CD14-positive monocyte (primary cell): ENCODE measurements around the gene TGDS. TPM values are rescaled to one million over a fixed set of nuclear protein-coding genes. Genes with fewer than 3 reads are reported as not detected.
A peak's percentile ranks its signal among the peaks of the same experiment; 100 is the strongest.

ENCODE experiments used
- DNase-seq, 3 donors: peaks; one replicate each; pipeline ENCODE4 v3.0.0-alpha.2; 2011 to 2022
- H2AFZ ChIP-seq: 2 replicates; pipeline ENCODE4 v1.6.0; 2012; ENCODE audit warnings: mild to moderate bottlenecking, low read depth, low read length, inconsistent platforms; ENCODE audit not compliant: insufficient read depth, poor library complexity, severe bottlenecking
- H3K27ac ChIP-seq, 2 donors: 1 replicate in 1 of 2; 2 replicates in 1 of 2; pipeline ENCODE4 v1.5.1; 2012 to 2013; ENCODE audit warnings: low read length in 2 of 2, control low read depth in 1 of 2, inconsistent platforms in 1 of 2, low read depth in 1 of 2, mild to moderate bottlenecking in 1 of 2
- H3K27me3 ChIP-seq, 2 donors: one replicate each; pipeline versions ENCODE4 v1.6.0 to v1.6.1; 2011 to 2013; ENCODE audit warnings: low read length in 2 of 2; ENCODE audit not compliant: control insufficient read depth in 2 of 2, insufficient read depth in 2 of 2
- H3K36me3 ChIP-seq, 2 donors: replicated peaks in 1 of 2; 1 replicate in 1 of 2; 2 replicates in 1 of 2; pipeline versions ENCODE4 v1.5.1 to v1.6.1; 2012 to 2013; ENCODE audit warnings: low read length in 2 of 2, control low read depth in 1 of 2, inconsistent platforms in 1 of 2, mild to moderate bottlenecking in 1 of 2; ENCODE audit not compliant: insufficient read depth in 2 of 2, control insufficient read depth in 1 of 2
- H3K4me1 ChIP-seq, 2 donors: 1 replicate in 1 of 2; 2 replicates in 1 of 2; pipeline versions ENCODE4 v1.5.1 to v1.6.1; 2012 to 2013; ENCODE audit warnings: low read length in 2 of 2, control low read depth in 1 of 2, inconsistent platforms in 1 of 2, mild to moderate bottlenecking in 1 of 2, moderate library complexity in 1 of 2; ENCODE audit not compliant: insufficient read depth in 2 of 2, control insufficient read depth in 1 of 2
- H3K4me2 ChIP-seq: replicated peaks from 2 replicates; pipeline ENCODE3; 2012; ENCODE audit warnings: low read length, moderate library complexity, mild to moderate bottlenecking; ENCODE audit not compliant: poor library complexity, severe bottlenecking; ENCODE audit errors: extremely low read depth
- H3K4me3 ChIP-seq, 3 experiments: fragments of 200-600 bp in 1 of 3; sonication (generic) in 1 of 3; replicated peaks in 1 of 3; 1 replicate in 2 of 3; 2 replicates in 1 of 3; pipeline ENCODE4 v1.5.1; 2011 to 2013; ENCODE audit warnings: low read length in 3 of 3, mild to moderate bottlenecking in 3 of 3, control low read depth in 2 of 3, low read depth in 2 of 3, inconsistent platforms in 1 of 3, moderate library complexity in 1 of 3
- H3K79me2 ChIP-seq: 2 replicates; pipeline ENCODE4 v1.6.0; 2012; ENCODE audit warnings: mild to moderate bottlenecking, control low read depth, inconsistent platforms, low read length, moderate library complexity; ENCODE audit not compliant: insufficient read depth
- H3K9ac ChIP-seq: 2 replicates; pipeline ENCODE4 v1.6.0; 2017; ENCODE audit warnings: low read length, mild to moderate bottlenecking; ENCODE audit not compliant: insufficient read depth, poor library complexity, severe bottlenecking
- H3K9me3 ChIP-seq, 2 donors: replicated peaks in 1 of 2; 1 replicate in 1 of 2; 2 replicates in 1 of 2; pipeline versions ENCODE4 v1.5.1 to v1.6.1; 2012 to 2013; ENCODE audit warnings: low read length in 2 of 2, control low read depth in 1 of 2; ENCODE audit not compliant: control insufficient read depth in 1 of 2, insufficient read depth in 1 of 2
- H4K20me1 ChIP-seq: 2 replicates; pipeline ENCODE4 v1.6.0; 2012; ENCODE audit warnings: mild to moderate bottlenecking, low read length, control low read depth, moderate library complexity; ENCODE audit not compliant: insufficient read depth
- H3K27ac Mint-ChIP-seq, 7 donors: one replicate each; pipeline ENCODE4 v1.8.0; 2020; ENCODE audit warnings: mild to moderate bottlenecking in 7 of 7, mixed read lengths in 7 of 7, moderate library complexity in 6 of 7, inconsistent platforms in 2 of 7
- H3K27me3 Mint-ChIP-seq, 3 donors: one replicate each; pipeline ENCODE4 v1.8.0; 2021 to 2022; ENCODE audit warnings: low read depth in 3 of 3, mild to moderate bottlenecking in 3 of 3, mixed read lengths in 3 of 3, moderate library complexity in 3 of 3, inconsistent platforms in 1 of 3
- H3K36me3 Mint-ChIP-seq, 2 donors: one replicate each; pipeline ENCODE4 v1.8.0; 2020; ENCODE audit warnings: mixed read lengths in 2 of 2, inconsistent platforms in 1 of 2, mild to moderate bottlenecking in 1 of 2
- H3K4me1 Mint-ChIP-seq: one replicate; pipeline ENCODE4 v1.8.0; 2020; ENCODE audit warnings: mild to moderate bottlenecking, mixed read lengths
- H3K4me3 Mint-ChIP-seq, 2 donors: one replicate each; pipeline ENCODE4 v1.8.0; 2020; ENCODE audit warnings: mild to moderate bottlenecking in 2 of 2, mixed read lengths in 2 of 2, moderate library complexity in 1 of 2
- H3K9me3 Mint-ChIP-seq, 7 donors: one replicate each; pipeline ENCODE4 v1.8.0; 2020 to 2022; ENCODE audit warnings: mixed read lengths in 7 of 7, mild to moderate bottlenecking in 6 of 7, moderate library complexity in 6 of 7, inconsistent platforms in 2 of 7
- WGBS: methylation state at CpG from one replicate; pipeline ENCODE4 v1.1.5; 2013; ENCODE audit warnings: missing lambda C conversion rate; ENCODE audit not compliant: insufficient coverage; 5-methylcytosine and 5-hydroxymethylcytosine counted together
- intact Hi-C, 2 donors: fragments of 100-400 bp; cut with micrococcal nuclease; formaldehyde crosslinking; loops; one replicate each; pipeline versions ENCODE4 v1.15.0 to v1.15.1; 2023
- polyA minus RNA-seq: library from RNA; depleted of rRNA, polyadenylated mRNA; stranded (reverse); fragments of >200 nt; gene quantifications from 2 replicates; pipeline ENCODE4 v1.2.3, GENCODE V29; 2012
- polyA plus RNA-seq, 3 donors: library from polyadenylated mRNA; depleted of rRNA in 1 of 3; unstranded in 2 of 3; stranded (reverse) in 1 of 3; fragments of 300-500 nt in 2 of 3; fragments of >200 nt in 1 of 3; fragmentation: Illumina TruSeq in 2 of 3; gene quantifications; 1 replicate in 2 of 3; 2 replicates in 1 of 3; pipeline ENCODE4 v1.2.3, GENCODE V29; 2012 to 2021
- total RNA-seq, 12 experiments: library from RNA in 1 of 12; stranded (reverse) in 1 of 12; fragments of 120-200 nt in 1 of 12; gene quantifications; one replicate each; pipeline ENCODE4 v1.2.4 and lab custom pipeline; 2013 to 2026; ENCODE audit warnings: mixed read lengths in 6 of 12, inconsistent platforms in 1 of 12
- TF ChIP-seq, protein P1 (sequence below): fragments of 200-600 bp; IDR thresholded peaks from one replicate; pipeline ENCODE4 v1.8.0; 2022; ENCODE audit warnings: antibody characterized with exemption, mild to moderate bottlenecking

Gene TGDS, protein sequence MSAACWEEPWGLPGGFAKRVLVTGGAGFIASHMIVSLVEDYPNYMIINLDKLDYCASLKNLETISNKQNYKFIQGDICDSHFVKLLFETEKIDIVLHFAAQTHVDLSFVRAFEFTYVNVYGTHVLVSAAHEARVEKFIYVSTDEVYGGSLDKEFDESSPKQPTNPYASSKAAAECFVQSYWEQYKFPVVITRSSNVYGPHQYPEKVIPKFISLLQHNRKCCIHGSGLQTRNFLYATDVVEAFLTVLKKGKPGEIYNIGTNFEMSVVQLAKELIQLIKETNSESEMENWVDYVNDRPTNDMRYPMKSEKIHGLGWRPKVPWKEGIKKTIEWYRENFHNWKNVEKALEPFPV
- total RNA-seq (2013) = 11.2 TPM
- 1 to 10 TPM; 5.2 to 6.8 (median 5.6) TPM for polyA plus RNA-seq
- polyA minus RNA-seq = 2.1 and 3.1 TPM in 2 replicates
- 0.46 to 4.5 (median 3.5) reads per million in 11 experiments for total RNA-seq (lab: John Stamatoyannopoulos, UW)

DNA sequence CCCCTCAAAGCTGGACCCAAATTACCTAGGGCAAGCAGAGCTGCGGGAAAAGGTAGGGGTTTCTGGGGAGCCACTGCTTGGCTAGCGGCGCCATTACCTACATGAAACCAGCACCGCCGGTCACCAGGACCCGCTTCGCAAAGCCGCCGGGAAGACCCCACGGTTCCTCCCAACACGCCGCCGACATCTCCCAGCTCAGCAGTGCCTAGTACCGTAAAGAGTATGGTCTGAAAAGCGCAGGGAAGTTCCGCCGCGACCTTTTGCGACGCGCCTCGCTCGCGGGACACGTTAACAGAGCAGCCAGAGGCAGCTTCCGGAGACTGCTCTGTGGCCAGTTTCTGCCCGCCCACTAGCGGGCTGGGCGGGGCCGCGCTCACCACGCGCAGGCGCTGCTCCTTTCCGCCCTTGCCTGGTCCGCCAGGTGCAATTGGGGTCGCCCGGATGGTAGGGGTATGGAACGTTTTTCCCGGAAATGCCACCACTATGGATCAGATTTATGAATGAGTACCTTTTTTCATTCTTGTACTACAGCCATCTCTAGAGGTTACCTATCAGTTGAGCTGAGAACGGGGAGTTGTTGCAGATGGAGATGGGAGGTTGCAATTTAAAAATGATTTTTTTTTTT is at the start of gene TGDS:
Gene TGDS (minus strand): TSS at position 203 of the 625 bp plus-strand sequence. CDS start 16 bp downstream, at position 187.
- intact Hi-C loops = no loop called here
- Histone ChIP-seq H3K36me3 (peaks cover 8 to 20% of the 10 kb centered on the region in 2 donors), H3K4me1 (peaks cover 17 to 24% of the 10 kb centered on the region in 2 donors), H3K27ac (peak within 1 kb of the TSS; percentile 57 to 81), H2AFZ (peak within 1 kb of the TSS; percentile 91), H4K20me1 (no peaks in the 10 kb centered on the region), H3K4me3 (peak within 1 kb of the TSS; percentile 55 to 87 (median 70)), H3K9ac (peak within 1 kb of the TSS; percentile 66), H3K4me2 (peak within 1 kb of the TSS; percentile 87), H3K79me2 (peaks cover 31% of the 10 kb centered on the region), H3K27me3 (no peaks in the 10 kb centered on the region), H3K9me3 (no peaks in the 10 kb centered on the region)
- peaks cover 1 to 9% (median 3%) of the 10 kb centered on the region in 7 donors for H3K9me3 Mint-ChIP-seq
- peak; percentile 83 to 88 (median 85) for DNase-seq
- TF ChIP-seq, protein P1, sequence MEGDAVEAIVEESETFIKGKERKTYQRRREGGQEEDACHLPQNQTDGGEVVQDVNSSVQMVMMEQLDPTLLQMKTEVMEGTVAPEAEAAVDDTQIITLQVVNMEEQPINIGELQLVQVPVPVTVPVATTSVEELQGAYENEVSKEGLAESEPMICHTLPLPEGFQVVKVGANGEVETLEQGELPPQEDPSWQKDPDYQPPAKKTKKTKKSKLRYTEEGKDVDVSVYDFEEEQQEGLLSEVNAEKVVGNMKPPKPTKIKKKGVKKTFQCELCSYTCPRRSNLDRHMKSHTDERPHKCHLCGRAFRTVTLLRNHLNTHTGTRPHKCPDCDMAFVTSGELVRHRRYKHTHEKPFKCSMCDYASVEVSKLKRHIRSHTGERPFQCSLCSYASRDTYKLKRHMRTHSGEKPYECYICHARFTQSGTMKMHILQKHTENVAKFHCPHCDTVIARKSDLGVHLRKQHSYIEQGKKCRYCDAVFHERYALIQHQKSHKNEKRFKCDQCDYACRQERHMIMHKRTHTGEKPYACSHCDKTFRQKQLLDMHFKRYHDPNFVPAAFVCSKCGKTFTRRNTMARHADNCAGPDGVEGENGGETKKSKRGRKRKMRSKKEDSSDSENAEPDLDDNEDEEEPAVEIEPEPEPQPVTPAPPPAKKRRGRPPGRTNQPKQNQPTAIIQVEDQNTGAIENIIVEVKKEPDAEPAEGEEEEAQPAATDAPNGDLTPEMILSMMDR = no peak
- peak within 1 kb of the TSS; percentile 94 for H3K4me3 Mint-ChIP-seq
- peaks cover 7 to 17% of the 10 kb centered on the region in 2 donors for H3K36me3 Mint-ChIP-seq
- peaks cover 22% of the 10 kb centered on the region for H3K4me1 Mint-ChIP-seq
- WGBS = under 1% methylated on average over 32 of the region's 41 CpGs
- peaks cover 0 to 5% (median 3%) of the 10 kb centered on the region in 3 donors for H3K27me3 Mint-ChIP-seq
- peak within 1 kb of the TSS; percentile 84 to 93 (median 88) for H3K27ac Mint-ChIP-seq

DNA sequence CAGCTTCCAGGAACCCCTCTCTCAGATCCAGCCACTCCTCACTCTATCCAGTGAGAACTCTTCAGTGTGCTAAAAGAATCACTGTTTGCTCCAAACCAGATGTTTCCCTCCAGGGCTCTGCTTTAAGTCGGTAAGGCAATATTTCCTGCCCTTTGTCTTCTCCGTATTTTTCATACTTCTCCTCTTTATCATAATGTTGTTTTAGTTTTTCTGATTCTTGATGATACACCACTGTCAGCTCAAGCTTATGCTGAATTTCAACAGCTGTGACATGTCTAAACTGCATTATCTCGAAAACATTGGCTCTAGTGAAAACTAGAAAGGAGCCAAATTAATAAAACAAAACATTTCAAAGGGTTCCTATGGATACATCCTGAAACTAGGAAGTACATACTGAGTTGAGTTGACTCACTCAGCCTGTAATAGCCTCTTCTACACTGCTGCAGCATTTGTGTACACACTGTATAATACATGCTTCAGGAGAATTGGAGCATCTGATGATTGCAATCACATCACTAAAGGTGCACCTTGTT is 45.5 kb upstream of the TGDS start:
- intact Hi-C loops = no loop called here
- Histone ChIP-seq H3K4me1 (no peaks in the 10 kb centered on the region), H4K20me1 (no peaks in the 10 kb centered on the region), H2AFZ (no peak overlapping the region), H3K9ac (no peak overlapping the region), H3K27me3 (no peaks in the 10 kb centered on the region), H3K4me2 (no peak overlapping the region), H3K36me3 (no peaks in the 10 kb centered on the region), H3K9me3 (no peaks in the 10 kb centered on the region), H3K79me2 (no peaks in the 10 kb centered on the region), H3K4me3 (no peak overlapping the region), H3K27ac (no peak overlapping the region)
- no peak overlapping the region for H3K4me3 Mint-ChIP-seq
- TF ChIP-seq, protein P1 = no peak
- no peaks in the 10 kb centered on the region for H3K4me1 Mint-ChIP-seq
- peaks cover 0 to 6% (median 3%) of the 10 kb centered on the region in 7 donors for H3K9me3 Mint-ChIP-seq
- no peaks in the 10 kb centered on the region for H3K36me3 Mint-ChIP-seq
- H3K27me3 Mint-ChIP-seq = peaks cover 2 to 8% (median 3%) of the 10 kb centered on the region in 3 donors
- DNase-seq = no peak
- no CpG with 5 or more reads among the region's 3 CpGs for WGBS
- no peak overlapping the region for H3K27ac Mint-ChIP-seq
